GM23338 (cell line): Measurements from ENCODE around the gene SFXN5. TPM values are rescaled to one million over a fixed set of nuclear protein-coding genes. Genes with fewer than 3 reads are reported as not detected.

Experiments used
- ATAC-seq: fragments of 200-7000 bp; cut with Tn5 transposase; 3 replicates; pipeline ENCODE4 v1.9.1; 2020
- DNase-seq: peaks from one replicate; pipeline ENCODE4 v3.0.0-alpha.2; 2015; ENCODE audit warnings: low spot score
- H2AFZ ChIP-seq: fragments of 200-600 bp; sonication (generic); 2 replicates; pipeline ENCODE4 v1.8.0; 2016; ENCODE audit warnings: antibody characterized with exemption, mild to moderate bottlenecking, moderate library complexity
- H3F3A ChIP-seq: fragments of 200-600 bp; sonication (generic); replicated peaks from 2 replicates; pipeline ENCODE4 v1.8.0; 2017; ENCODE audit warnings: antibody characterized with exemption, mixed run types, low read depth
- H3K27ac ChIP-seq: fragments of 200-600 bp; sonication (generic); 2 replicates; pipeline ENCODE4 v1.6.1; 2016; ENCODE audit warnings: low read depth
- H3K27me3 ChIP-seq: fragments of 200-600 bp; sonication (generic); 2 replicates; pipeline ENCODE4 v1.8.0; 2016; ENCODE audit warnings: mild to moderate bottlenecking, mixed run types, moderate library complexity; ENCODE audit not compliant: insufficient read depth
- H3K36me3 ChIP-seq: fragments of 200-600 bp; sonication (generic); 2 replicates; pipeline ENCODE4 v1.8.0; 2016; ENCODE audit warnings: mild to moderate bottlenecking; ENCODE audit not compliant: insufficient read depth
- H3K4me1 ChIP-seq: fragments of 200-600 bp; sonication (generic); 2 replicates; pipeline ENCODE4 v1.8.0; 2016; ENCODE audit warnings: mild to moderate bottlenecking, moderate library complexity; ENCODE audit not compliant: insufficient read depth
- H3K4me2 ChIP-seq: fragments of 200-600 bp; sonication (generic); 2 replicates; pipeline ENCODE4 v1.7.1; 2017; ENCODE audit warnings: mixed run types
- H3K4me3 ChIP-seq: fragments of 200-600 bp; sonication (generic); 2 replicates; pipeline ENCODE4 v1.6.1; 2016; ENCODE audit warnings: mixed run types
- H3K79me2 ChIP-seq: fragments of 200-600 bp; sonication (generic); replicated peaks from 2 replicates; pipeline ENCODE4 v1.8.0; 2017; ENCODE audit warnings: mild to moderate bottlenecking; ENCODE audit not compliant: insufficient read depth
- H3K9me2 ChIP-seq: fragments of 200-600 bp; sonication (generic); 2 replicates; pipeline ENCODE4 v1.8.0; 2017; ENCODE audit not compliant: insufficient read depth
- H4K20me1 ChIP-seq: fragments of 200-600 bp; sonication (generic); replicated peaks from 2 replicates; pipeline ENCODE4 v1.8.0; 2017; ENCODE audit warnings: mild to moderate bottlenecking; ENCODE audit not compliant: insufficient read depth
- H3K27ac Mint-ChIP-seq: 2 replicates; pipeline ENCODE4 v1.8.0; 2020; ENCODE audit warnings: inconsistent platforms, mild to moderate bottlenecking, moderate library complexity, mixed read lengths
- H3K27me3 Mint-ChIP-seq: 3 replicates; pipeline ENCODE4 v1.8.0; 2022; ENCODE audit warnings: low read depth, mild to moderate bottlenecking, moderate library complexity, mixed read lengths, inconsistent platforms; ENCODE audit not compliant: insufficient read depth, poor library complexity
- H3K36me3 Mint-ChIP-seq: 3 replicates; pipeline ENCODE4 v1.8.0; 2021; ENCODE audit warnings: low read depth, mild to moderate bottlenecking, inconsistent platforms, moderate library complexity, mixed read lengths
- H3K4me1 Mint-ChIP-seq: 3 replicates; pipeline ENCODE4 v1.8.0; 2020; ENCODE audit warnings: mild to moderate bottlenecking, inconsistent platforms, mixed read lengths
- H3K4me3 Mint-ChIP-seq: 3 replicates; pipeline ENCODE4 v1.8.0; 2021; ENCODE audit warnings: moderate library complexity, mild to moderate bottlenecking, inconsistent platforms, mixed read lengths
- H3K9me3 Mint-ChIP-seq: 3 replicates; pipeline ENCODE4 v1.8.0; 2020; ENCODE audit warnings: moderate library complexity, mild to moderate bottlenecking, inconsistent platforms, mixed read lengths
- CREB1 ChIP-seq: fragments of 250-450 bp; sonication (Bioruptor Pico); IDR thresholded peaks from 2 replicates; pipeline ENCODE4 v1.5.0; 2020; ENCODE audit warnings: low read depth, mild to moderate bottlenecking, moderate library complexity
- EZH2 ChIP-seq: fragments of 200-600 bp; sonication (generic); IDR thresholded peaks from one replicate; pipeline ENCODE4 v1.8.0; 2017; ENCODE audit warnings: antibody characterized with exemption, mild to moderate bottlenecking, low read depth; ENCODE audit not compliant: unreplicated experiment
- POLR2AphosphoS5 ChIP-seq: IDR thresholded peaks from 2 replicates; pipeline ENCODE4 v1.6.1; 2016; ENCODE audit warnings: antibody characterized with exemption, low read depth
- polyA plus RNA-seq: library from polyadenylated mRNA; unstranded; fragments of >200 nt; fragmentation: Nextera tagmentation; extraction: Ambion mirVana; gene quantifications from 2 replicates; pipeline ENCODE4 v1.2.1, GENCODE V29; 2016
- total RNA-seq: library from RNA; depleted of rRNA; stranded (reverse); fragments of >200 nt; shearing (Covaris generic); gene quantifications from 2 replicates; pipeline ENCODE4 v1.2.3, GENCODE V29; 2014
- TF ChIP-seq, protein P1 (sequence below): IDR thresholded peaks from 2 replicates; pipeline ENCODE4 v1.6.1; 2016; ENCODE audit warnings: antibody characterized with exemption
- TF ChIP-seq, protein P2 (sequence below): IDR thresholded peaks from one replicate; pipeline ENCODE4 v1.6.1; 2018; ENCODE audit warnings: antibody characterized with exemption; ENCODE audit not compliant: unreplicated experiment

Gene SFXN5
- total and polyA plus RNA-seq, 2 experiments from 2014 or later: 23.6 to 25.8 TPM

DNA sequence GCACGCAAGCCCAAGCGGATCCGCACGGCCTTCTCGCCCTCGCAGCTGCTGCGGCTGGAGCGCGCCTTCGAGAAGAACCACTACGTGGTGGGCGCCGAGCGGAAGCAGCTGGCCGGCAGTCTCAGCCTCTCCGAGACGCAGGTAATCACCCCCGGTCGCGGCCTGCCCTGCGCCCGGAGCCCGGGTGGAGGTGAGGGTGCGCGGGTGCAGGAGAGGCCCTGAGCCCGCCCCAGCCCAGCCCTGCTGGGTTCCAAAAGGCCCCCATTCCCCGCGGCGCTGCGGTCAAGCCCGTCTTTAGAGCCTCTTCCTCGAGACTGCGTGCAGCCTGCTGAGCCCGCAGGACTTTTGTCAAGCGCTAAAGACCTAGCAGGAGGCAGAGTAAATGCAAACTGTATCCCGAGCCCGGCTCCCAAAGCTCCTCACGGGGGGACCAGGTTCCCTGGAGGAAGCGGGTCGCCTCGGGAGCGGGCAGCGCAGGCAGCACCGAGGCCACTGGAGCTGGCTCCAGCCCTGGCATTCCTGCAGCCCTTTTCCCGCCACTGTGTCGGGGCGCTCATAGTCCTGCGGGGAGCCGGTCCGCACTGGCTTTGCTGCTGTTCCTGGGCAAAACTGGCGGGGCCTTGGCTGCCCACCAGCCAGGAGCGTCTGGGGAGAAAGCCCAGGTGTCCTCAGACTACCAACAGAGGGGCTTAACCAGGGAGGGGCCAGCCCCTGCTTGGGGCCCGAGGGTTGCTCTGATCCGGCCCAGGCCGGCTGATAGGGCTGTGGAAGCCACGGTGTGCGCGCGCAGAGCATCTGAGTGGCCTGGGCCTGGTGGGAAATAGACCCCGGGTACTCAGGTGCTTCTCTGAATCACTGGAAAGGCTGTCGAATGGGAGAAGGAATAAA, 146.9 kb downstream of the SFXN5 start:
- H3K4me3 ChIP-seq: peak overlapping the region; percentile 62
- H3K36me3 ChIP-seq: no peaks in the 10 kb centered on the region
- ATAC-seq (peak; percentile 36), DNase-seq (peak; percentile 69)
- H3K27me3 ChIP-seq: peaks cover 100% of the 10 kb centered on the region
- peaks cover 28% of the 10 kb centered on the region for H3F3A ChIP-seq
- peak overlapping the region; percentile 73 for H3K4me3 Mint-ChIP-seq
- H4K20me1 ChIP-seq: peaks cover 12% of the 10 kb centered on the region
- H3K4me2 ChIP-seq: peak overlapping the region; percentile 87
- peaks cover 23% of the 10 kb centered on the region for H3K4me1 Mint-ChIP-seq
- no peak overlapping the region for H3K27ac Mint-ChIP-seq
- no peak overlapping the region for H3K27ac ChIP-seq
- peaks cover 48% of the 10 kb centered on the region for H3K4me1 ChIP-seq
- H3K9me2 ChIP-seq: no peaks in the 10 kb centered on the region
- peaks cover 4% of the 10 kb centered on the region; the same call in 1 of the 3 replicates for H3K36me3 Mint-ChIP-seq
- H3K9me3 Mint-ChIP-seq: no peaks in the 10 kb centered on the region
- H2AFZ ChIP-seq: peak overlapping the region; percentile 74; the same call in 1 of the 2 replicates
- no peaks in the 10 kb centered on the region for H3K27me3 Mint-ChIP-seq
- no peaks in the 10 kb centered on the region for H3K79me2 ChIP-seq
- peak; percentile 75 for TF ChIP-seq EZH2
- no peak for TF ChIP-seq POLR2AphosphoS5
- TF ChIP-seq, protein P1, sequence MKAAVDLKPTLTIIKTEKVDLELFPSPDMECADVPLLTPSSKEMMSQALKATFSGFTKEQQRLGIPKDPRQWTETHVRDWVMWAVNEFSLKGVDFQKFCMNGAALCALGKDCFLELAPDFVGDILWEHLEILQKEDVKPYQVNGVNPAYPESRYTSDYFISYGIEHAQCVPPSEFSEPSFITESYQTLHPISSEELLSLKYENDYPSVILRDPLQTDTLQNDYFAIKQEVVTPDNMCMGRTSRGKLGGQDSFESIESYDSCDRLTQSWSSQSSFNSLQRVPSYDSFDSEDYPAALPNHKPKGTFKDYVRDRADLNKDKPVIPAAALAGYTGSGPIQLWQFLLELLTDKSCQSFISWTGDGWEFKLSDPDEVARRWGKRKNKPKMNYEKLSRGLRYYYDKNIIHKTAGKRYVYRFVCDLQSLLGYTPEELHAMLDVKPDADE: no peak
- no peak for TF ChIP-seq CREB1 (CRISPR knock-in tag)

DNA sequence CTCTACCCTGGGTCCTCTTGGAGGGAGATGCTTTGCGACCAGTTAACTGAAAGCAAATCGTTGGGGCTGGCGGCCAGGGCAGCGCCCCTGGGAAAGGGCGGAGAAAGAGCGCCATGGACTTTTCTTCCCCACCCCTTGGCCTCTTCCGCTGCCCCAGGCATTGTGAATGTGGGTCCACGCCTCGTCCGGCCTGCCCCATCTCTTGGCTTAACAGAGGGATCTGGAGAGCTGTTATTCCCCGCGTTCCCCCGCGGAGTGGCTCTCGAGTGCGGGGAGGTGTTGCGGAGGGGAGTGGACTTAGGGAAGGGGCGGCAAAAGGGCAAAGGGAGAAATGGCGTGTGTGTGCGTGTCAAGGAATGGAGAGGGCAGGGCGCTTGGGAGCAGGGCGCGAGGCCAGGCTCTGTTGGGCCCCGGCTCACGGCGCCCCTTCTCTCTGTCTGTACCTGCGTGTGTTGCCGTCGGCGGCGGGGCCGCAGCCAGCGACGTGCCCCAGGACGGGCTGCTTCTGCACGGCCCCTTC, 147.6 kb downstream of the SFXN5 start:
- Mint-ChIP-seq H3K9me3 (peaks cover 3% of the 10 kb centered on the region; the same call in 2 of the 3 replicates), H3K36me3 (peaks cover 4% of the 10 kb centered on the region; the same call in 1 of the 3 replicates), H3K4me1 (peaks cover 30% of the 10 kb centered on the region), H3K27me3 (no peaks in the 10 kb centered on the region), H3K27ac (no peak overlapping the region), H3K4me3 (peak overlapping the region; percentile 73)
- DNase-seq (peak; percentile 71), ATAC-seq (peak; percentile 7)
- peaks cover 32% of the 10 kb centered on the region for H3F3A ChIP-seq
- H3K27ac ChIP-seq: no peak overlapping the region
- H3K79me2 ChIP-seq: no peaks in the 10 kb centered on the region
- peak overlapping the region; percentile 87 for H3K4me2 ChIP-seq
- H2AFZ ChIP-seq: peak overlapping the region; percentile 74
- peaks cover 17% of the 10 kb centered on the region for H4K20me1 ChIP-seq
- peak overlapping the region; percentile 62 for H3K4me3 ChIP-seq
- no peaks in the 10 kb centered on the region for H3K9me2 ChIP-seq
- TF ChIP-seq EZH2: peak; percentile 85
- TF ChIP-seq, protein P2, sequence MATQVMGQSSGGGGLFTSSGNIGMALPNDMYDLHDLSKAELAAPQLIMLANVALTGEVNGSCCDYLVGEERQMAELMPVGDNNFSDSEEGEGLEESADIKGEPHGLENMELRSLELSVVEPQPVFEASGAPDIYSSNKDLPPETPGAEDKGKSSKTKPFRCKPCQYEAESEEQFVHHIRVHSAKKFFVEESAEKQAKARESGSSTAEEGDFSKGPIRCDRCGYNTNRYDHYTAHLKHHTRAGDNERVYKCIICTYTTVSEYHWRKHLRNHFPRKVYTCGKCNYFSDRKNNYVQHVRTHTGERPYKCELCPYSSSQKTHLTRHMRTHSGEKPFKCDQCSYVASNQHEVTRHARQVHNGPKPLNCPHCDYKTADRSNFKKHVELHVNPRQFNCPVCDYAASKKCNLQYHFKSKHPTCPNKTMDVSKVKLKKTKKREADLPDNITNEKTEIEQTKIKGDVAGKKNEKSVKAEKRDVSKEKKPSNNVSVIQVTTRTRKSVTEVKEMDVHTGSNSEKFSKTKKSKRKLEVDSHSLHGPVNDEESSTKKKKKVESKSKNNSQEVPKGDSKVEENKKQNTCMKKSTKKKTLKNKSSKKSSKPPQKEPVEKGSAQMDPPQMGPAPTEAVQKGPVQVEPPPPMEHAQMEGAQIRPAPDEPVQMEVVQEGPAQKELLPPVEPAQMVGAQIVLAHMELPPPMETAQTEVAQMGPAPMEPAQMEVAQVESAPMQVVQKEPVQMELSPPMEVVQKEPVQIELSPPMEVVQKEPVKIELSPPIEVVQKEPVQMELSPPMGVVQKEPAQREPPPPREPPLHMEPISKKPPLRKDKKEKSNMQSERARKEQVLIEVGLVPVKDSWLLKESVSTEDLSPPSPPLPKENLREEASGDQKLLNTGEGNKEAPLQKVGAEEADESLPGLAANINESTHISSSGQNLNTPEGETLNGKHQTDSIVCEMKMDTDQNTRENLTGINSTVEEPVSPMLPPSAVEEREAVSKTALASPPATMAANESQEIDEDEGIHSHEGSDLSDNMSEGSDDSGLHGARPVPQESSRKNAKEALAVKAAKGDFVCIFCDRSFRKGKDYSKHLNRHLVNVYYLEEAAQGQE: no peak
- peaks cover 100% of the 10 kb centered on the region for H3K27me3 ChIP-seq
- H3K4me1 ChIP-seq: peaks cover 54% of the 10 kb centered on the region
- no peaks in the 10 kb centered on the region for H3K36me3 ChIP-seq
